SK-N-SH (cell line): Measurements from ENCODE around the gene POLR3G.

Experiments
- CTCF ChIP-seq: fragments of 200-600 bp; sonication (generic); IDR thresholded peaks from 2 replicates; pipeline ENCODE4 v1.6.1; 2017; ENCODE audit warnings: antibody characterized with exemption, mild to moderate bottlenecking, moderate library complexity
- MAX ChIP-seq: IDR thresholded peaks from 2 replicates; pipeline ENCODE4 v1.4.0; 2012; ENCODE audit warnings: low read depth
- NFIC ChIP-seq: IDR thresholded peaks from 2 replicates; pipeline ENCODE4 v1.4.0; 2012; ENCODE audit warnings: borderline replicate concordance
- POLR2AphosphoS5 ChIP-seq: IDR thresholded peaks from 2 replicates; pipeline ENCODE4 v1.6.1; 2012; ENCODE audit warnings: low read depth, low read length
- RXRA ChIP-seq: IDR thresholded peaks from 2 replicates; pipeline ENCODE4 v1.4.0; 2012; ENCODE audit warnings: low read depth, mild to moderate bottlenecking, borderline replicate concordance
- SMC3 ChIP-seq: IDR thresholded peaks from 2 replicates; pipeline ENCODE4 v1.6.1; 2012; ENCODE audit warnings: low read depth, low read length, improper control_type of control experiment

GRCh38 chr5:90547072-90547536, 72.4 kb downstream of the POLR3G start:
- no peak for TF ChIP-seq SMC3
- no peak for TF ChIP-seq POLR2AphosphoS5
- TF ChIP-seq CTCF: no peak
- no peak for TF ChIP-seq MAX
- TF ChIP-seq NFIC: no peak
- TF ChIP-seq RXRA: no peak
